Measurements from ENCODE around the gene ATRN.

ATRN gene

GRCh38 chr20:3559231-3559630 is 88.4 kb downstream of the ATRN start:
- Histone ChIP-seq H3K27me3 (ENCODE audit: insufficient read depth, low read length, poor library complexity) (no peaks in the 10 kb centered on the region), H3K79me2 (ENCODE audit: insufficient read depth, low read length) (no peaks in the 10 kb centered on the region), H3K4me2 (ENCODE audit: insufficient read depth, low read length) (no peak overlapping the region), H3K4me1 (ENCODE audit: insufficient read depth, low read length) (no peaks in the 10 kb centered on the region), H3K27ac (ENCODE audit: low read length) (no peak overlapping the region), H3K4me3 (ENCODE audit: low read depth in 1 of 2, low read length in 2 of 2) (no peak overlapping the region), H3K36me3 (ENCODE audit: insufficient read depth, low read length) (no peaks in the 10 kb centered on the region), H3K9me3 (ENCODE audit: insufficient read depth, low read length, severe bottlenecking) (no peaks in the 10 kb centered on the region), H2AFZ (ENCODE audit: low read depth, low read length) (no peak overlapping the region), H4K20me1 (ENCODE audit: insufficient read depth, low read length) (no peaks in the 10 kb centered on the region), H3K9ac (ENCODE audit: low read depth, low read length) (no peak overlapping the region)
- TF ChIP-seq CTCF (IDR thresholded peaks at IDR 0.05; ENCODE audit: borderline replicate concordance, extremely low read depth, low read length, poor library complexity, severe bottlenecking) (no peak), EZH2 (IDR thresholded peaks at IDR 0.05; ENCODE audit: borderline replicate concordance, low read depth, low read length, severe bottlenecking) (no peak)
- ATAC-seq (ENCODE audit: insufficient read depth, low read depth) (no peak), DNase-seq (no peak)

GRCh38 chr20:3559637-3560036 is 88.8 kb downstream of the ATRN start:
- no peak for DNase-seq
- no peak for ATAC-seq (ENCODE audit: insufficient read depth, low read depth)
- Histone ChIP-seq H3K27me3 (ENCODE audit: insufficient read depth, low read length, poor library complexity) (no peaks in the 10 kb centered on the region), H3K4me3 (ENCODE audit: low read depth in 1 of 2, low read length in 2 of 2) (no peak overlapping the region), H4K20me1 (ENCODE audit: insufficient read depth, low read length) (no peaks in the 10 kb centered on the region), H3K36me3 (ENCODE audit: insufficient read depth, low read length) (no peaks in the 10 kb centered on the region), H3K9me3 (ENCODE audit: insufficient read depth, low read length, severe bottlenecking) (no peaks in the 10 kb centered on the region), H3K9ac (ENCODE audit: low read depth, low read length) (no peak overlapping the region), H3K79me2 (ENCODE audit: insufficient read depth, low read length) (no peaks in the 10 kb centered on the region), H3K27ac (ENCODE audit: low read length) (no peak overlapping the region), H2AFZ (ENCODE audit: low read depth, low read length) (no peak overlapping the region), H3K4me2 (ENCODE audit: insufficient read depth, low read length) (no peak overlapping the region), H3K4me1 (ENCODE audit: insufficient read depth, low read length) (no peaks in the 10 kb centered on the region)
- TF ChIP-seq CTCF (IDR thresholded peaks at IDR 0.05; ENCODE audit: borderline replicate concordance, extremely low read depth, low read length, poor library complexity, severe bottlenecking) (no peak), EZH2 (IDR thresholded peaks at IDR 0.05; ENCODE audit: borderline replicate concordance, low read depth, low read length, severe bottlenecking) (no peak)

- H3K27me3 ChIP-seq (ENCODE audit: insufficient read depth, low read length, poor library complexity) = no peaks in the 10 kb centered on the region
- H3K4me3 ChIP-seq (ENCODE audit: low read depth in 1 of 2, low read length in 2 of 2) = no peak overlapping the region
- DNase-seq = no peak
- no peak for TF ChIP-seq CTCF (IDR thresholded peaks at IDR 0.05; ENCODE audit: borderline replicate concordance, extremely low read depth, low read length, poor library complexity, severe bottlenecking)
- no peak for TF ChIP-seq EZH2 (IDR thresholded peaks at IDR 0.05; ENCODE audit: borderline replicate concordance, low read depth, low read length, severe bottlenecking)
- no peaks in the 10 kb centered on the region for H3K4me1 ChIP-seq (ENCODE audit: insufficient read depth, low read length)
- H3K27ac ChIP-seq (ENCODE audit: low read length) = no peak overlapping the region
- no peak overlapping the region for H3K4me2 ChIP-seq (ENCODE audit: insufficient read depth, low read length)
- no peak overlapping the region for H3K9ac ChIP-seq (ENCODE audit: low read depth, low read length)
- no peak for ATAC-seq (ENCODE audit: insufficient read depth, low read depth)
- no peaks in the 10 kb centered on the region for H4K20me1 ChIP-seq (ENCODE audit: insufficient read depth, low read length)
- H2AFZ ChIP-seq (ENCODE audit: low read depth, low read length) = no peak overlapping the region
- H3K79me2 ChIP-seq (ENCODE audit: insufficient read depth, low read length) = no peaks in the 10 kb centered on the region
- no peaks in the 10 kb centered on the region for H3K9me3 ChIP-seq (ENCODE audit: insufficient read depth, low read length, severe bottlenecking)
- H3K36me3 ChIP-seq (ENCODE audit: insufficient read depth, low read length) = no peaks in the 10 kb centered on the region
Observed at GRCh38 chr20:3560162-3560561, 89.3 kb downstream of the ATRN start.

GRCh38 chr20:3560578-3560977 is 89.8 kb downstream of the ATRN start:
- no peak overlapping the region for H2AFZ ChIP-seq (ENCODE audit: low read depth, low read length)
- H3K79me2 ChIP-seq (ENCODE audit: insufficient read depth, low read length) = no peaks in the 10 kb centered on the region
- H3K27ac ChIP-seq (ENCODE audit: low read length) = no peak overlapping the region
- no peak for ATAC-seq (ENCODE audit: insufficient read depth, low read depth)
- no peak overlapping the region for H3K4me2 ChIP-seq (ENCODE audit: insufficient read depth, low read length)
- H4K20me1 ChIP-seq (ENCODE audit: insufficient read depth, low read length) = no peaks in the 10 kb centered on the region
- no peak for DNase-seq
- H3K9ac ChIP-seq (ENCODE audit: low read depth, low read length) = no peak overlapping the region
- H3K27me3 ChIP-seq (ENCODE audit: insufficient read depth, low read length, poor library complexity) = no peaks in the 10 kb centered on the region
- no peak for TF ChIP-seq EZH2 (IDR thresholded peaks at IDR 0.05; ENCODE audit: borderline replicate concordance, low read depth, low read length, severe bottlenecking)
- TF ChIP-seq CTCF (IDR thresholded peaks at IDR 0.05; ENCODE audit: borderline replicate concordance, extremely low read depth, low read length, poor library complexity, severe bottlenecking) = no peak
- no peak overlapping the region for H3K4me3 ChIP-seq (ENCODE audit: low read depth in 1 of 2, low read length in 2 of 2)
- H3K36me3 ChIP-seq (ENCODE audit: insufficient read depth, low read length) = no peaks in the 10 kb centered on the region
- no peaks in the 10 kb centered on the region for H3K9me3 ChIP-seq (ENCODE audit: insufficient read depth, low read length, severe bottlenecking)
- no peaks in the 10 kb centered on the region for H3K4me1 ChIP-seq (ENCODE audit: insufficient read depth, low read length)
